HEK293 (cell line): ENCODE results near the gene FTO.

ENCODE experiments used
- ZNF148 ChIP-seq: fragments of 450-650 bp; formaldehyde crosslinking; IDR thresholded peaks from 2 replicates; pipeline ENCODE4 v1.5.0; 2017; ENCODE audit warnings: missing biosample characterization, missing genetic modification characterization, borderline replicate concordance
- ZNF621 ChIP-seq: fragments of 450-650 bp; formaldehyde crosslinking; IDR thresholded peaks from 2 replicates; pipeline ENCODE4 v1.5.1; 2017; ENCODE audit warnings: missing biosample characterization, missing genetic modification characterization
- ZNF629 ChIP-seq: fragments of 450-650 bp; formaldehyde crosslinking; IDR thresholded peaks from 2 replicates; pipeline ENCODE4 v1.5.1; 2017; ENCODE audit warnings: missing biosample characterization, missing genetic modification characterization

DNA sequence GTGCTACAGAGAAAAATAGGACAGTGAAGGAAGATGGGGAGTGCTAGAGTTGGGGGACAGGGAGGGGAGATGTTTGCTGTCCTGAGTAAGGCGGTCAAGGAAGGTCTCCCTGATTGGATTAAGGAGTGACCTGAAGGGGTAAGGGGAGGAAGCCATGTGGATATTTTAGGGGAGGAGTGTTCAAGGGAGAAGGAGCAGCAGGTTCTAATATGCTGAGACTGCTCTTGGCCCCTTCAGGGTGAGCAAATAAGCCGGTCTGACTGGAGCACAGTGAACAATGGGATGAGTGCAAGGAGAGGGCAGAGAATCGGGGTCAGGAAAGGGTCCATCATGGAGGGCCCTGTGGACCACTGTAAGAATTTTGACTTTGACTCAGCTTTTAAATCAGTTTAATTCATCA is 393.8 kb downstream of the FTO start:
- TF ChIP-seq ZNF629 (tag by site-specific recombination), result no peak
- TF ChIP-seq ZNF621, result no peak
- TF ChIP-seq ZNF148, result no peak
